HepG2 (cell line): ENCODE results near the gene VAMP5. TPM values are rescaled to one million over a fixed set of nuclear protein-coding genes. Genes with fewer than 3 reads are reported as not detected.
A peak's percentile ranks its signal among the peaks of the same experiment; 100 is the strongest.

Experiments
- AKNA ChIP-seq: sonication (generic); formaldehyde crosslinking; IDR thresholded peaks from 2 replicates; pipeline ENCODE4 v1.4.0; 2020; ENCODE audit warnings: missing genetic modification reagents, borderline replicate concordance
- FOXK1 ChIP-seq: sonication (generic); formaldehyde crosslinking; IDR thresholded peaks from 2 replicates; pipeline ENCODE4 v1.4.0; 2020; ENCODE audit warnings: low read depth, missing genetic modification reagents, borderline replicate concordance
- HMGXB4 ChIP-seq, 2 experiments: sonication (generic) in 1 of 2; formaldehyde crosslinking in 1 of 2; IDR thresholded peaks; 2 replicates each; pipeline versions ENCODE4 v1.4.0 to v1.6.1; 2018 to 2020; ENCODE audit warnings: missing genetic modification reagents in 2 of 2, borderline replicate concordance in 1 of 2, low read depth in 1 of 2, mild to moderate bottlenecking in 1 of 2, missing biosample characterization in 1 of 2
- KDM3A ChIP-seq: IDR thresholded peaks from 2 replicates; pipeline ENCODE4 v1.6.1; 2018; ENCODE audit warnings: low read depth, missing compliant biosample characterization
- NFYC ChIP-seq: IDR thresholded peaks from 2 replicates; pipeline ENCODE4 v1.6.1; 2016; ENCODE audit warnings: missing genetic modification reagents, missing compliant biosample characterization
- NPAS2 ChIP-seq: sonication (generic); formaldehyde crosslinking; IDR thresholded peaks from 2 replicates; pipeline ENCODE4 v1.8.0; 2022; ENCODE audit warnings: mild to moderate bottlenecking, missing genetic modification reagents, borderline replicate concordance
- PRDM4 ChIP-seq: sonication (generic); formaldehyde crosslinking; IDR thresholded peaks from 2 replicates; pipeline ENCODE4 v1.9.0; 2021; ENCODE audit warnings: missing genetic modification reagents, borderline replicate concordance
- RAD51 ChIP-seq: fragments of 450-650 bp; IDR thresholded peaks from 2 replicates; pipeline ENCODE4 v1.6.1; 2016; ENCODE audit warnings: borderline replicate concordance
- ZBTB46 ChIP-seq: sonication (generic); formaldehyde crosslinking; IDR thresholded peaks from 2 replicates; pipeline ENCODE4 v1.4.0; 2020; ENCODE audit warnings: mild to moderate bottlenecking, missing genetic modification reagents, borderline replicate concordance
- ZBTB49 ChIP-seq: sonication (generic); formaldehyde crosslinking; IDR thresholded peaks from 2 replicates; pipeline ENCODE4 v1.4.0; 2020; ENCODE audit warnings: missing genetic modification reagents, borderline replicate concordance
- ZNF747 ChIP-seq: sonication (generic); formaldehyde crosslinking; IDR thresholded peaks from 2 replicates; pipeline ENCODE4 v1.8.1; 2023; ENCODE audit warnings: missing genetic modification reagents, mild to moderate bottlenecking, borderline replicate concordance
- polyA plus RNA-seq, 8 experiments: library from polyadenylated mRNA; depleted of rRNA in 3 of 8; stranded (reverse) in 7 of 8; unstranded in 1 of 8; fragments of >200 nt; fragmentation: Illumina TruSeq in 4 of 8; extraction: Trizol in 4 of 8; gene quantifications; 2 replicates each; pipeline versions ENCODE4 v1.2.1 to v1.2.3, GENCODE V29; 2011 to 2016; ENCODE audit warnings: low read depth in 4 of 8, missing spikeins in 1 of 8, mixed read lengths in 1 of 8; ENCODE audit not compliant: insufficient read depth in 1 of 8
- total RNA-seq, 5 experiments: library from RNA; depleted of rRNA; stranded (reverse); fragments of >200 nt; fragmentation: Illumina TruSeq; extraction: Trizol; gene quantifications; 2 replicates each; pipeline ENCODE4 v1.2.3, GENCODE V29; 2016; ENCODE audit warnings: low read depth in 1 of 5

The VAMP5 gene
- total and polyA plus RNA-seq, 2 of the 13 experiments (the other 11 are each of a cell fraction or from before 2014, with no cell fraction given) = 7.2 to 56.7 TPM

- TF ChIP-seq ZNF747 (CRISPR knock-in tag) = peak; percentile 73; the same call in 1 of the 2 replicates
- no peak for TF ChIP-seq ZBTB49 (CRISPR knock-in tag)
- TF ChIP-seq NPAS2 = no peak
- TF ChIP-seq AKNA = no peak
- TF ChIP-seq FOXK1 (CRISPR knock-in tag) = peak; percentile 59; the same call in 1 of the 2 replicates
- TF ChIP-seq PRDM4 (CRISPR knock-in tag) = no peak
- peak; percentile 83 for TF ChIP-seq RAD51
- TF ChIP-seq KDM3A (CRISPR knock-in tag) = peak; percentile 43; the same call in 1 of the 2 replicates
- no peak for TF ChIP-seq ZBTB46
- TF ChIP-seq NFYC = peak; percentile 98
- peak in 1 of 2 experiments; percentile 61; a peak in 2 of 4 replicates for TF ChIP-seq HMGXB4 (CRISPR knock-in tag; IDR thresholded peaks at IDR 0.05; ENCODE audit: borderline replicate concordance in 1 of 2, low read depth in 1 of 2)
Observed at GRCh38 chr2:85595301-85596025, 11.2 kb downstream of the VAMP5 start, which contains the start of gene RNF181 (continued).
